Loucy (cell line): ENCODE results near the gene CTR9.

Source experiments
- H2AFZ ChIP-seq: fragments of 200-600 bp; sonication (generic); 2 replicates; pipeline ENCODE4 v1.6.0; 2016; ENCODE audit warnings: antibody characterized with exemption, mild to moderate bottlenecking, low read length, moderate library complexity
- H3F3A ChIP-seq: fragments of 200-600 bp; 2 replicates; pipeline ENCODE4 v1.6.0; 2016; ENCODE audit warnings: antibody characterized with exemption, low read depth, mild to moderate bottlenecking
- H3K27me3 ChIP-seq: fragments of 200-600 bp; sonication (generic); 2 replicates; pipeline ENCODE4 v1.6.1; 2014; ENCODE audit warnings: low read length, mild to moderate bottlenecking; ENCODE audit not compliant: insufficient read depth, poor library complexity, severe bottlenecking
- H3K36me3 ChIP-seq: fragments of 200-600 bp; sonication (generic); 2 replicates; pipeline ENCODE4 v1.6.1; 2016; ENCODE audit warnings: low read length; ENCODE audit not compliant: insufficient read depth
- H3K4me1 ChIP-seq: fragments of 200-600 bp; sonication (generic); 2 replicates; pipeline ENCODE4 v1.5.1; 2014; ENCODE audit warnings: low read length, mild to moderate bottlenecking; ENCODE audit not compliant: insufficient read depth, poor library complexity, severe bottlenecking
- H3K4me2 ChIP-seq: fragments of 200-600 bp; sonication (generic); 2 replicates; pipeline ENCODE4 v1.6.0; 2014; ENCODE audit warnings: antibody characterized with exemption, low read length, low read depth, mild to moderate bottlenecking; ENCODE audit not compliant: poor library complexity, severe bottlenecking
- H3K4me3 ChIP-seq: fragments of 200-600 bp; sonication (generic); 2 replicates; pipeline ENCODE4 v1.5.1; 2014; ENCODE audit warnings: low read length, mild to moderate bottlenecking, mixed read lengths; ENCODE audit not compliant: poor library complexity, severe bottlenecking
- H3K79me2 ChIP-seq: fragments of 200-600 bp; sonication (generic); 2 replicates; pipeline ENCODE4 v1.6.1; 2014; ENCODE audit warnings: low read length; ENCODE audit not compliant: insufficient read depth
- H3K9ac ChIP-seq: fragments of 200-600 bp; sonication (generic); 2 replicates; pipeline ENCODE4 v1.6.0; 2014; ENCODE audit warnings: mild to moderate bottlenecking, low read depth, low read length, moderate library complexity; ENCODE audit not compliant: poor library complexity, severe bottlenecking
- H3K9me2 ChIP-seq: fragments of 200-600 bp; sonication (generic); replicated peaks from 2 replicates; pipeline ENCODE4 v1.6.1; 2016; ENCODE audit warnings: low read depth, low read length, mixed read lengths
- H3K9me3 ChIP-seq: fragments of 200-600 bp; sonication (generic); 2 replicates; pipeline ENCODE4 v1.6.1; 2014; ENCODE audit warnings: mild to moderate bottlenecking, antibody characterized with exemption, low read length, low read depth; ENCODE audit not compliant: insufficient read depth
- H4K20me1 ChIP-seq: fragments of 200-600 bp; sonication (generic); 2 replicates; pipeline ENCODE4 v1.6.0; 2014; ENCODE audit warnings: antibody characterized with exemption, low read length, mild to moderate bottlenecking; ENCODE audit not compliant: insufficient read depth, poor library complexity, severe bottlenecking
- EZH2phosphoT487 ChIP-seq: fragments of 200-600 bp; IDR thresholded peaks from 2 replicates; pipeline ENCODE4 v1.6.1; 2018; ENCODE audit warnings: antibody characterized with exemption, mild to moderate bottlenecking, moderate library complexity, borderline replicate concordance
- TF ChIP-seq, protein P1 (sequence below): fragments of 200-600 bp; sonication (generic); conservative IDR thresholded peaks from 2 replicates; pipeline ENCODE4 v1.5.1; 2014; ENCODE audit warnings: mild to moderate bottlenecking, antibody characterized with exemption, low read length

CTR9 gene

DNA sequence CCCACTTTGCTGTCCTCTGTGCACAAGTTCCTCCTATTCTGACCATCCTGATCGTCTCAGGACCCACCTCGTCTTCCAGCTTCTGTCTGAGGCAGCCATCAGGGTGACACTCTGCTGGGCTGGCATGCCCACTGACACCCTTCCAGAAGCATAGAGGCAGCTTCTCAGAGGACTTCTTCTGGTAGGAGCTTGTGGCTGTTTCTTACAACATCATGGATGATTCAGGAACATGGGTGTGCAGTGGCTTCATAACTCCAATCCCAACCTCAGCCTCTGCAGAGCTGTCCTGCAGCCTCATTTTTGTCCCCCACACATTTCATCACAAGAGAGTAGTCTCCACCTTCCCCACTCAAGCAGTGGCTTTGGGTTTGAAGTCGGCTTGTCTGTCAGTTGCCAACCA, 20.9 kb upstream of the CTR9 start:
- no peaks in the 10 kb centered on the region for H3K36me3 ChIP-seq
- no peaks in the 10 kb centered on the region for H3K27me3 ChIP-seq
- H3K4me3 ChIP-seq = no peak overlapping the region
- no peak overlapping the region for H3K9ac ChIP-seq
- no peaks in the 10 kb centered on the region for H3F3A ChIP-seq
- no peaks in the 10 kb centered on the region for H3K9me2 ChIP-seq
- no peaks in the 10 kb centered on the region for H3K79me2 ChIP-seq
- H4K20me1 ChIP-seq = no peaks in the 10 kb centered on the region
- peaks cover 54% of the 10 kb centered on the region for H3K4me1 ChIP-seq
- H3K4me2 ChIP-seq = no peak overlapping the region
- H3K9me3 ChIP-seq = 0 out of 2 replicates have a peak, but pooled peaks cover 2% of the 10 kb centered on the region
- TF ChIP-seq, protein P1, sequence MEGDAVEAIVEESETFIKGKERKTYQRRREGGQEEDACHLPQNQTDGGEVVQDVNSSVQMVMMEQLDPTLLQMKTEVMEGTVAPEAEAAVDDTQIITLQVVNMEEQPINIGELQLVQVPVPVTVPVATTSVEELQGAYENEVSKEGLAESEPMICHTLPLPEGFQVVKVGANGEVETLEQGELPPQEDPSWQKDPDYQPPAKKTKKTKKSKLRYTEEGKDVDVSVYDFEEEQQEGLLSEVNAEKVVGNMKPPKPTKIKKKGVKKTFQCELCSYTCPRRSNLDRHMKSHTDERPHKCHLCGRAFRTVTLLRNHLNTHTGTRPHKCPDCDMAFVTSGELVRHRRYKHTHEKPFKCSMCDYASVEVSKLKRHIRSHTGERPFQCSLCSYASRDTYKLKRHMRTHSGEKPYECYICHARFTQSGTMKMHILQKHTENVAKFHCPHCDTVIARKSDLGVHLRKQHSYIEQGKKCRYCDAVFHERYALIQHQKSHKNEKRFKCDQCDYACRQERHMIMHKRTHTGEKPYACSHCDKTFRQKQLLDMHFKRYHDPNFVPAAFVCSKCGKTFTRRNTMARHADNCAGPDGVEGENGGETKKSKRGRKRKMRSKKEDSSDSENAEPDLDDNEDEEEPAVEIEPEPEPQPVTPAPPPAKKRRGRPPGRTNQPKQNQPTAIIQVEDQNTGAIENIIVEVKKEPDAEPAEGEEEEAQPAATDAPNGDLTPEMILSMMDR = no peak
- no peak overlapping the region for H2AFZ ChIP-seq

DNA sequence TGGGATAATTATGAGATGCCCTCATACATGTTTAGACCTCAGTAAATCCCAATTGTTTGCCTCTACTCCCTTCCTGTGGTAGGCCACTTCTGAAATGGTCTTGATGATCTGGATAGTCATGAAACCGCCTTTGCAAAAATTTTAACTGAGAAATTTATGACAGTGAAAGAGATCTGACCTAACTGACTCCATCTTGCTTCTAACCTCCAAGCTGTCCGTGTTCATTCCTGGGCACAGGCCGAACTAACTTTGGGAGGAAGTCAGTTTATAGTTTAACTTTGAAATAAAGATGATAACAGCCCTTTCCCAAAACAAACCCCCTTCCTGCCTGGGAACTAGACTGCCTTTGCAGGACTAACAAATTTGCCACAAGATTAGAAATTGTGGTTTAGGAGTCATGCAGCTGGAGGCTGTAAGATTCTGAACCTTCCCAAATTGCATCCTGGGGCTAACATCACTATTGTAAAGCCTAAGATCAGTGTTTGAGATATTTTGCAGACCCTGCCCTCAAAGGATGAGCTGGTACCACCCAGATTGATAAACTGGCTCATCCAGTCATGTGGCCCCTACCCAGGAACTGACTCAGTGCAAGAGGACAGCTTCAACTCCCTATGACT, 19.9 kb upstream of the CTR9 start:
- Histone ChIP-seq H3K36me3 (no peaks in the 10 kb centered on the region), H3K9ac (no peak overlapping the region), H3K27me3 (no peaks in the 10 kb centered on the region), H2AFZ (no peak overlapping the region), H4K20me1 (no peaks in the 10 kb centered on the region), H3F3A (no peaks in the 10 kb centered on the region), H3K79me2 (no peaks in the 10 kb centered on the region), H3K4me3 (no peak overlapping the region), H3K4me2 (no peak overlapping the region), H3K9me2 (no peaks in the 10 kb centered on the region), H3K4me1 (peaks cover 51% of the 10 kb centered on the region), H3K9me3 (0 out of 2 replicates have a peak, but pooled peaks cover 2% of the 10 kb centered on the region)
- TF ChIP-seq, protein P1 = no peak
- TF ChIP-seq EZH2phosphoT487 = no peak

- Histone ChIP-seq H3K79me2 (no peaks in the 10 kb centered on the region), H3K9me2 (no peaks in the 10 kb centered on the region), H3K36me3 (no peaks in the 10 kb centered on the region), H3K4me3 (peak overlapping the region; percentile 2), H4K20me1 (no peaks in the 10 kb centered on the region), H3K9ac (peak overlapping the region; percentile 25), H3K4me2 (peak overlapping the region; percentile 28), H3K4me1 (peaks cover 39% of the 10 kb centered on the region), H3K9me3 (0 out of 2 replicates have a peak, but pooled peaks cover 2% of the 10 kb centered on the region), H3F3A (no peaks in the 10 kb centered on the region), H2AFZ (peak overlapping the region; percentile 68), H3K27me3 (no peaks in the 10 kb centered on the region)
- TF ChIP-seq EZH2phosphoT487 = no peak
- TF ChIP-seq, protein P1 = peak; percentile 98
These were observed 15.3 kb upstream of the CTR9 start for GRCh38 chr11:10735481-10736475.
